ENCODE data around the gene ZXDB.

DNA sequence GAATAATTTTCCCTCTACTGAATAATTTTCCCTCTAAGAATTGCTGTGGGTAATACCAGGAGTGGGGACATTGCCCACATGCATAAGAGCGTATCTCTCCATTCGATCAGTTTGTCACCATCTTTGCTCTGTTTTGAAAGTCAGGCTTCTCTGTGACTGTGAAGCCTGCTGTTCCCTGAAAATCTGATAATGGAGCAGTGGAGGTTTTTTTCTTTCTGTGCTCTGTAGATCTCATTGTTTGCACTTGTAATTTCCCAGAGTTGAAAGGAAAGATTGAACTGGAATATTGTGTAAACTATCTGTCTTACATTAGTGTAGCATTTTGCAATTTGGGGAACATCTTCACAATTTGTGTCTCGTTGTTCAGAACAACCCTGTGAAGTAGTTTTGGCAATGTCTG, 4.3 kb downstream of the ZXDB start:
- TF ChIP-seq HDAC6 (IDR thresholded peaks at IDR 0.05; ENCODE audit: low read depth, low read length) (no peak), KLF9 (CRISPR knock-in tag; IDR thresholded peaks at IDR 0.05; ENCODE audit: low read depth) (no peak), KAT8 (CRISPR knock-in tag; IDR thresholded peaks at IDR 0.05) (0 out of 2 replicates have a peak, but pooled peaks have one; percentile 22), ZNF30 (CRISPR knock-in tag; IDR thresholded peaks at IDR 0.05) (no peak), EP300 (IDR thresholded peaks at IDR 0.05; ENCODE audit: low read depth in 2 of 2, low read length in 2 of 2) (no peak), EP300 (CRISPR knock-in tag; IDR thresholded peaks at IDR 0.05; ENCODE audit: borderline replicate concordance) (no peak), POLR2A (IDR thresholded peaks at IDR 0.05; ENCODE audit: insufficient read depth in 1 of 2, low read depth in 2 of 2, low read length in 2 of 2) (no peak), MYC (CRISPR knock-in tag; IDR thresholded peaks at IDR 0.05; ENCODE audit: borderline replicate concordance) (no peak), ZFP37 (CRISPR knock-in tag; IDR thresholded peaks at IDR 0.05; ENCODE audit: borderline replicate concordance) (no peak), TCF7L2 (IDR thresholded peaks at IDR 0.05; ENCODE audit: low read depth, low read length) (no peak), ZNF446 (CRISPR knock-in tag; IDR thresholded peaks at IDR 0.05) (no peak), JUN (CRISPR knock-in tag; IDR thresholded peaks at IDR 0.05) (no peak)
- TF ChIP-seq, protein P1, sequence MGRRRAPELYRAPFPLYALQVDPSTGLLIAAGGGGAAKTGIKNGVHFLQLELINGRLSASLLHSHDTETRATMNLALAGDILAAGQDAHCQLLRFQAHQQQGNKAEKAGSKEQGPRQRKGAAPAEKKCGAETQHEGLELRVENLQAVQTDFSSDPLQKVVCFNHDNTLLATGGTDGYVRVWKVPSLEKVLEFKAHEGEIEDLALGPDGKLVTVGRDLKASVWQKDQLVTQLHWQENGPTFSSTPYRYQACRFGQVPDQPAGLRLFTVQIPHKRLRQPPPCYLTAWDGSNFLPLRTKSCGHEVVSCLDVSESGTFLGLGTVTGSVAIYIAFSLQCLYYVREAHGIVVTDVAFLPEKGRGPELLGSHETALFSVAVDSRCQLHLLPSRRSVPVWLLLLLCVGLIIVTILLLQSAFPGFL (CRISPR knock-in tag; IDR thresholded peaks at IDR 0.05): no peak
